Measurements from ENCODE around the gene BTRC. TPM values are rescaled to one million over a fixed set of nuclear protein-coding genes. Genes with fewer than 3 reads are reported as not detected.

Gene BTRC
- total RNA-seq, 4 donors from 2014 or later = 11.9 to 19.0 (median 12.2) TPM

GRCh38 chr10:101578803-101579515, 225.0 kb downstream of the BTRC start:
- DNase-seq = no peak
- no peak overlapping the region for H3K4me3 ChIP-seq
- H3K27me3 ChIP-seq = no peaks in the 10 kb centered on the region
- no peaks in the 10 kb centered on the region for H3K9me3 ChIP-seq
- no peak overlapping the region for H3K27ac ChIP-seq
- TF ChIP-seq CTCF (IDR thresholded peaks at IDR 0.05) (no peak), POLR2A (IDR thresholded peaks at IDR 0.05) (no peak)
- H3K4me1 ChIP-seq = no peaks in the 10 kb centered on the region
- peaks cover 0 to 44% (median 0%) of the 10 kb centered on the region in 3 donors for H3K36me3 ChIP-seq

GRCh38 chr10:101579516-101579870, 225.5 kb downstream of the BTRC start:
- no peaks in the 10 kb centered on the region for H3K4me1 ChIP-seq
- no peak for DNase-seq
- H3K4me3 ChIP-seq = no peak overlapping the region
- H3K36me3 ChIP-seq = peaks cover 0 to 46% (median 0%) of the 10 kb centered on the region in 3 donors
- no peak overlapping the region for H3K27ac ChIP-seq
- TF ChIP-seq CTCF (IDR thresholded peaks at IDR 0.05) (no peak), POLR2A (IDR thresholded peaks at IDR 0.05) (no peak)
- no peaks in the 10 kb centered on the region for H3K9me3 ChIP-seq
- no peaks in the 10 kb centered on the region for H3K27me3 ChIP-seq

- Histone ChIP-seq H3K4me1 (no peaks in the 10 kb centered on the region), H3K4me3 (no peak overlapping the region), H3K36me3 (peaks cover 0 to 49% (median 0%) of the 10 kb centered on the region in 3 donors), H3K27me3 (no peaks in the 10 kb centered on the region), H3K9me3 (no peaks in the 10 kb centered on the region), H3K27ac (no peak overlapping the region)
- no peak for DNase-seq
- TF ChIP-seq CTCF (IDR thresholded peaks at IDR 0.05) = no peak
- TF ChIP-seq POLR2A (IDR thresholded peaks at IDR 0.05) = no peak
These were observed 226.8 kb downstream of the BTRC start for GRCh38 chr10:101580486-101581399.

- Histone ChIP-seq H3K27me3 (no peaks in the 10 kb centered on the region), H3K9me3 (no peaks in the 10 kb centered on the region), H3K4me3 (no peak overlapping the region), H3K36me3 (peaks cover 0 to 25% (median 0%) of the 10 kb centered on the region in 3 donors), H3K27ac (no peak overlapping the region), H3K4me1 (peaks cover 0 to 16% (median 0%) of the 10 kb centered on the region in 4 donors)
- no peak for DNase-seq
- TF ChIP-seq POLR2A (IDR thresholded peaks at IDR 0.05) (no peak), CTCF (IDR thresholded peaks at IDR 0.05) (no peak)
These were observed 231.9 kb downstream of the BTRC start for GRCh38 chr10:101585841-101586240.

- DNase-seq = peak; percentile 97 to 99 (median 98)
- TF ChIP-seq CTCF (IDR thresholded peaks at IDR 0.05) (no peak), POLR2A (IDR thresholded peaks at IDR 0.05) (peak in 1 of 2 donors; percentile 19)
- H3K27me3 ChIP-seq = no peaks in the 10 kb centered on the region
These were observed 234.0 kb downstream of the BTRC start, which contains the start of the genes DPCD and POLL for GRCh38 chr10:101587725-101588653. Gene DPCD (plus strand): TSS chr10:101588321. CDS start chr10:101588337, 16 bp downstream. Gene POLL (minus strand): TSS chr10:101588257. CDS start chr10:101587360, 897 bp downstream.

More at GRCh38 chr10:101587725-101588653, 234.0 kb downstream of the BTRC start, which contains the start of the genes DPCD and POLL:
- peaks cover 0 to 16% (median 0%) of the 10 kb centered on the region in 4 donors for H3K4me1 ChIP-seq
- peak within 1 kb of the TSS; percentile 59 to 96 (median 79) for H3K4me3 ChIP-seq
- H3K36me3 ChIP-seq = peaks cover 0 to 14% (median 0%) of the 10 kb centered on the region in 3 donors
- H3K9me3 ChIP-seq = no peaks in the 10 kb centered on the region
- H3K27ac ChIP-seq = peak within 1 kb of the TSS; percentile 56 to 77 (median 76)

Data from Peyer's patch (tissue), 4 donors.